IPS-18a (cell line): ENCODE measurements around the gene GALNTL6.
"Not testable (repeated sequence)": the region's sequence is repeated elsewhere in the genome, so short reads cannot be mapped to it uniquely, and the experiment has no call there.

Source experiments
- H3K27ac ChIP-seq: one replicate; pipeline ENCODE4 v1.5.1; 2013; ENCODE audit warnings: low read length
- H3K27me3 ChIP-seq: one replicate; pipeline ENCODE4 v1.6.1; 2013; ENCODE audit warnings: mild to moderate bottlenecking, low read length; ENCODE audit not compliant: control insufficient read depth, insufficient read depth
- H3K36me3 ChIP-seq: one replicate; pipeline ENCODE4 v1.6.1; 2013; ENCODE audit warnings: low read depth, low read length; ENCODE audit not compliant: control insufficient read depth
- H3K4me1 ChIP-seq: one replicate; pipeline ENCODE4 v1.6.1; 2013; ENCODE audit warnings: low read depth, low read length; ENCODE audit not compliant: control insufficient read depth
- H3K4me3 ChIP-seq: one replicate; pipeline ENCODE4 v1.5.1; 2013; ENCODE audit warnings: low read length
- H3K9ac ChIP-seq: one replicate; pipeline ENCODE4 v1.6.1; 2013; ENCODE audit warnings: mild to moderate bottlenecking, low read length, moderate library complexity
- H3K9me3 ChIP-seq: one replicate; pipeline ENCODE4 v1.6.1; 2013; ENCODE audit warnings: low read depth, low read length; ENCODE audit not compliant: control insufficient read depth

Gene GALNTL6

GRCh38 chr4:173042139-173042538, 1228.9 kb downstream of the GALNTL6 start:
- H3K27ac ChIP-seq, H3K27me3 ChIP-seq, H3K9me3 ChIP-seq, H3K4me3 ChIP-seq, H3K9ac ChIP-seq, H3K36me3 ChIP-seq: not testable (repeated sequence)
- H3K4me1 ChIP-seq, result peaks cover 28% of the 10 kb centered on the region

GRCh38 chr4:173044340-173044739, 1231.1 kb downstream of the GALNTL6 start:
- H3K4me3 ChIP-seq, result no peak overlapping the region
- no peaks in the 10 kb centered on the region for H3K36me3 ChIP-seq

GRCh38 chr4:173045571-173045970, 1232.4 kb downstream of the GALNTL6 start:
- Histone ChIP-seq H3K27me3 (no peaks in the 10 kb centered on the region), H3K4me1 (peaks cover 2% of the 10 kb centered on the region), H3K4me3 (no peak overlapping the region)

More at GRCh38 chr4:173044340-173044739, 1231.1 kb downstream of the GALNTL6 start:
- Histone ChIP-seq H3K4me1 (peaks cover 13% of the 10 kb centered on the region), H3K9me3 (no peaks in the 10 kb centered on the region), H3K27ac (no peak overlapping the region), H3K27me3 (no peaks in the 10 kb centered on the region), H3K9ac (no peak overlapping the region)

DNA sequence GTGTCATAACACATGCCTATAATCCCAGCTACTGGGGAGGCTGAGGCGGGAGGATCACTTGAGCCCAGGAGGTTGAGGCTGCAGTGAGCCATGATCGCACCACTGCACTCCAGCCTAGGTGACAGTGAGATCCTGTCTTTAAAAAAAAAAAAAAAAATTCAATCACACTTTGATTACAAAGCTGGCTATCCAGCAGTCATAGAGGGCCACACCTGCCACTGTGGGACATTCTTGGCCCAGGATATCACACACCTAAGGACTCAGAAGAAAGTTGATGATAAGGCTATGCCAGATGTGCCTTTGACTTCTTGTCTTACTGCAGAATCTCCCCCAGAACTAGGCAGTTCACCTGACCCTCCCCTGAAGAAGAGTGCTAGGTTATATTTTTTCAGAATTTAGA, 1232.9 kb downstream of the GALNTL6 start:
- H3K9me3 ChIP-seq, result no peaks in the 10 kb centered on the region
- no peaks in the 10 kb centered on the region for H3K36me3 ChIP-seq
- H3K27ac ChIP-seq, result no peak overlapping the region
- no peak overlapping the region for H3K4me3 ChIP-seq
- no peak overlapping the region for H3K9ac ChIP-seq
- H3K27me3 ChIP-seq, result no peaks in the 10 kb centered on the region
- H3K4me1 ChIP-seq, result peaks cover 2% of the 10 kb centered on the region

More at GRCh38 chr4:173045571-173045970, 1232.4 kb downstream of the GALNTL6 start:
- no peak overlapping the region for H3K9ac ChIP-seq
- no peaks in the 10 kb centered on the region for H3K36me3 ChIP-seq
- no peaks in the 10 kb centered on the region for H3K9me3 ChIP-seq
- H3K27ac ChIP-seq, result no peak overlapping the region

DNA sequence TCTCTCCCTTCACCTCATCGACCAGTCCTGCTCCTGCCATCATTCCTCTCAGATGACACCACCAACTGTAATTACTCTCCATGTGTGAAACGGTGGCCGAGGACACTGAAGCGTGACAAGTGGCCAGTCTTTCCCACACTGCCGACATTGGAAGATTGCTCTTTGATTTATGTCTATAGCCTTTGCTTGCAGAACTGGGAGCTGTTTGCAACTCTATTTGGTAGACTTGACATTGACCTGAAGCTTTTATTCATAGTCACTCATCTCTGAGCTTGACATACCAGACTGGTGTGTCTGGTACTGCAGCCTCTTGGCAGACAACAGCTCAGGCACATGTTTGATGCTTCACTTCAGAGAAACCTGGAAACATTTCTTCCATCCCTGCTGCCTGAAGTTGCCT, 1233.6 kb downstream of the GALNTL6 start:
- Histone ChIP-seq H3K9me3 (no peaks in the 10 kb centered on the region), H3K27me3 (no peaks in the 10 kb centered on the region), H3K4me1 (peaks cover 2% of the 10 kb centered on the region), H3K9ac (no peak overlapping the region), H3K36me3 (no peaks in the 10 kb centered on the region), H3K27ac (no peak overlapping the region), H3K4me3 (no peak overlapping the region)

DNA sequence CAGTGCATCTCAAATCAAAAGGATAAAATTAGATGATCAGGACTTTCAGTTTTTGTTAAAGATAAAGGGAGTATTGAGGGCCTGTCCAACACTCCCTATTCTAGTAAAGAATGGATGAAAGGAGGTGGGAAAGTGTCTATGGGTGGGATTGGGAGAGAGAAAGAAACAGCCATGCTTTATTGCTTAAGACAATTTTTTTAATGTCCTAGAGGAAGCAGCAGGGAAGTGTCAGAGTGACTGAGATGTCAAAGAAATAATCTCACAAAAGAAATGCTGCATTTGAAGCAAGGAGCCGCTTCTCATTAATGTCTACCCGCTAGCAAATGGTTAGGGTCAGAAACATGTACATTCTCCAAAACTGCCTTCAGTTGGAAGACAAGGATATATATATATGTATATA, 1238.0 kb downstream of the GALNTL6 start:
- no peaks in the 10 kb centered on the region for H3K27me3 ChIP-seq
- no peaks in the 10 kb centered on the region for H3K36me3 ChIP-seq
- no peaks in the 10 kb centered on the region for H3K9me3 ChIP-seq
- no peak overlapping the region for H3K27ac ChIP-seq
- peaks cover 2% of the 10 kb centered on the region for H3K4me1 ChIP-seq
- no peak overlapping the region for H3K4me3 ChIP-seq
- no peak overlapping the region for H3K9ac ChIP-seq

DNA sequence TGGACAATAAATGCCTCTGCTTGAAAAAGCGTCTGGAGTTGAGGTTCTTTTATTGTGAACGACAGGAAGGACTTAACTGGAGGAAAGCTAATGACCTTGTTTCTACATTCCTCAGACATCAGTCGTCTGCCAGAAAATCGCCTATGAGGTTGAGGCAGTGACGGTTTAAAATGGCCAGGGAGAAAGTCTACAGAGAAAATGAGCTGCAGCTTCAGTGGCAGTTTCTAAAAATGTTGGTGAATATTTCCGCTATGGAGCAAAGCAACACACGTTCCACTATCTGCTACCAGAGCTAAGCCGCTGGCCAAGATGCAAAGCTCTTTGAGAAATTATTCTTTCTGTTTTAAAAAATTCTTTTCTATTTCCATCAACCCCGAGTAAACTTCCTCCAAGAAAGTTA, 1238.5 kb downstream of the GALNTL6 start:
- no peaks in the 10 kb centered on the region for H3K36me3 ChIP-seq
- no peak overlapping the region for H3K4me3 ChIP-seq
- no peaks in the 10 kb centered on the region for H3K27me3 ChIP-seq
- no peaks in the 10 kb centered on the region for H3K9me3 ChIP-seq
- H3K27ac ChIP-seq, result no peak overlapping the region
- peaks cover 2% of the 10 kb centered on the region for H3K4me1 ChIP-seq
- no peak overlapping the region for H3K9ac ChIP-seq

GRCh38 chr4:173052439-173052838, 1239.2 kb downstream of the GALNTL6 start:
- Histone ChIP-seq H3K9me3 (no peaks in the 10 kb centered on the region), H3K4me1 (peaks cover 2% of the 10 kb centered on the region), H3K36me3 (no peaks in the 10 kb centered on the region), H3K9ac (no peak overlapping the region), H3K27ac (no peak overlapping the region), H3K4me3 (no peak overlapping the region), H3K27me3 (no peaks in the 10 kb centered on the region)

DNA sequence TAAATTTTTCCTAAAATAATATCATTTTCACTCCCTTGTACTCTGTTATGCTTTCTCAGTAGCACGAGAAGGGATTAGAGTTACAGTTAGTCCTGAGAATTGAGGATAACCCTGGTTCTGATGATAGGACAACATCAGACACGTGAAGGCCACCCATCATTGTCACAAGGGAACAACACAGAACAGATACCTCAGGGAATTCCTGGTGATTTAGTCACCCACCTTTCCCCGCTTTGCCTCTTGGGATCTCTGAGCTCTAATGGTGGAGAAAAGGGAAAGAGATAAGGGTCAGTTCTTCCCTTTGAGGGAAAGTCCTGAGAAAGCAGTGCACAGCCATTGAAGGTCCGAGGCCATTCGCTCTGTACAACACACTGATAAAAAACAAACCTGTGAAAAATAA, 1243.1 kb downstream of the GALNTL6 start:
- Histone ChIP-seq H3K36me3 (no peaks in the 10 kb centered on the region), H3K9ac (no peak overlapping the region), H3K4me1 (peaks cover 6% of the 10 kb centered on the region), H3K9me3 (no peaks in the 10 kb centered on the region), H3K27me3 (no peaks in the 10 kb centered on the region), H3K4me3 (no peak overlapping the region), H3K27ac (no peak overlapping the region)

DNA sequence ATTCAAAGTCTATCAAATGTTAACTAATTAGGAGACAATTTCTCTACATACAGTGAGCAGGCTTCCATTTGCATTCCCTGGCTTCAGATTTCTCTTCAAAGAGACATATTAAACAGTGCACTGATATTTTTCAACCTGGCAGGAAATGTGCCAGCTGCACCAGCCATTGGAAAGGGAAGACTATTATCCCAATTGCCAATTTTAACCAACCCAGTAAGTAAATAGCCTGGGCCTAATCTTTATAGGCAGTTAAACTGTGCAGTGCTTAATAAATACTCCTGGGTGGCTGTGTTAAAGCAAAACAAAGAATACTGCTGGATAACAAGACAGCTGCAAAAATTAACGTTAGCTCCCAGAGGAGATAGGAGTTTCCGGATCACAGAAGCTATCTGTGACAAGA, 1243.5 kb downstream of the GALNTL6 start:
- Histone ChIP-seq H3K27me3 (no peaks in the 10 kb centered on the region), H3K27ac (no peak overlapping the region), H3K4me1 (peaks cover 6% of the 10 kb centered on the region), H3K4me3 (no peak overlapping the region), H3K9ac (no peak overlapping the region), H3K36me3 (no peaks in the 10 kb centered on the region), H3K9me3 (no peaks in the 10 kb centered on the region)

- Histone ChIP-seq H3K9ac (no peak overlapping the region), H3K36me3 (no peaks in the 10 kb centered on the region), H3K4me1 (peaks cover 6% of the 10 kb centered on the region), H3K4me3 (no peak overlapping the region), H3K27ac (no peak overlapping the region), H3K9me3 (no peaks in the 10 kb centered on the region), H3K27me3 (no peaks in the 10 kb centered on the region)
These were observed 1244.2 kb downstream of the GALNTL6 start for GRCh38 chr4:173057442-173057841.

DNA sequence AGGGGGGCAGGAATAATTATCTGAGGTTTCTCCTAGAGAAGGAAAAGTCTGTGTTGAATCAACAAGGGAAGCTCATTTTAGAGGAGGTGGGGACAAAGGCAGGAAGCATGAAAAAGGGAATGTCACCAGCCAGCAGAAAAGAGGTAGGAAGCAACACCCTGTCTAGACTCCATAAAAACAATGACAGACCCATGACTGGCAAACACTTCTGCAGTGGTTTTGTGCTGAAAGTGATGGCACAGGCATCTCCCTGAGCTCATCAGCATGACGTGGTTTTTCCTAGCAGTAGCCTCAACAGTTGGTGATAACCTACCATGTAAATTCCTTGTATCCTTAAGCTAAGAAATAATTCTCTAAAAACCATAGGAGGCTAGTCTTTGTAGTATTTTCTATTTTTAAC, 1244.7 kb downstream of the GALNTL6 start:
- no peak overlapping the region for H3K9ac ChIP-seq
- H3K9me3 ChIP-seq, result no peaks in the 10 kb centered on the region
- no peak overlapping the region for H3K27ac ChIP-seq

More for the DNA sequence above, 1244.7 kb downstream of the GALNTL6 start:
- H3K4me3 ChIP-seq, result no peak overlapping the region
- no peaks in the 10 kb centered on the region for H3K27me3 ChIP-seq
- peaks cover 6% of the 10 kb centered on the region for H3K4me1 ChIP-seq
- no peaks in the 10 kb centered on the region for H3K36me3 ChIP-seq
